Measurements from ENCODE around the gene PHLDB2. TPM values are rescaled to one million over a fixed set of nuclear protein-coding genes. Genes with fewer than 3 reads are reported as not detected.

The PHLDB2 gene
- total RNA-seq, 1 experiment from 2014 or later: 143 TPM

GRCh38 chr3:111895071-111895470, 36.0 kb downstream of the PHLDB2 start:
- H3K79me2 ChIP-seq (ENCODE audit: insufficient read depth, low read length): peaks cover 92% of the 10 kb centered on the region
- H3K27me3 ChIP-seq (ENCODE audit: insufficient read depth, low read length): no peaks in the 10 kb centered on the region
- intact Hi-C loops (cut with micrococcal nuclease): loop anchor here (1.0 kb wide), 1 partner anchor 72 kb away; no protein-coding TSS in a partner anchor
- H2AFZ ChIP-seq (ENCODE audit: low read depth, low read length, poor library complexity, severe bottlenecking): no peak overlapping the region
- H3K4me2 ChIP-seq (ENCODE audit: low read length): no peak overlapping the region
- no peak overlapping the region for H3K4me3 ChIP-seq (replicated peaks in 1 of 2; ENCODE audit: low read depth in 1 of 2, low read length in 2 of 2)
- peaks cover 23 to 73% of the 10 kb centered on the region in 2 experiments; a peak in 3 of 4 replicates for H3K4me1 ChIP-seq (ENCODE audit: control insufficient read depth in 1 of 2, insufficient read depth in 2 of 2, low read length in 2 of 2)
- TF ChIP-seq, protein P1, sequence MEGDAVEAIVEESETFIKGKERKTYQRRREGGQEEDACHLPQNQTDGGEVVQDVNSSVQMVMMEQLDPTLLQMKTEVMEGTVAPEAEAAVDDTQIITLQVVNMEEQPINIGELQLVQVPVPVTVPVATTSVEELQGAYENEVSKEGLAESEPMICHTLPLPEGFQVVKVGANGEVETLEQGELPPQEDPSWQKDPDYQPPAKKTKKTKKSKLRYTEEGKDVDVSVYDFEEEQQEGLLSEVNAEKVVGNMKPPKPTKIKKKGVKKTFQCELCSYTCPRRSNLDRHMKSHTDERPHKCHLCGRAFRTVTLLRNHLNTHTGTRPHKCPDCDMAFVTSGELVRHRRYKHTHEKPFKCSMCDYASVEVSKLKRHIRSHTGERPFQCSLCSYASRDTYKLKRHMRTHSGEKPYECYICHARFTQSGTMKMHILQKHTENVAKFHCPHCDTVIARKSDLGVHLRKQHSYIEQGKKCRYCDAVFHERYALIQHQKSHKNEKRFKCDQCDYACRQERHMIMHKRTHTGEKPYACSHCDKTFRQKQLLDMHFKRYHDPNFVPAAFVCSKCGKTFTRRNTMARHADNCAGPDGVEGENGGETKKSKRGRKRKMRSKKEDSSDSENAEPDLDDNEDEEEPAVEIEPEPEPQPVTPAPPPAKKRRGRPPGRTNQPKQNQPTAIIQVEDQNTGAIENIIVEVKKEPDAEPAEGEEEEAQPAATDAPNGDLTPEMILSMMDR (IDR thresholded peaks at IDR 0.05 in 2 of 3, conservative IDR thresholded peaks at IDR 0.05 in 1 of 3; ENCODE audit: borderline replicate concordance in 1 of 3, insufficient read depth in 1 of 3, low read depth in 2 of 3, low read length in 2 of 3): peak in 2 of 3 experiments; percentile 64 to 81; a peak in 4 of 6 replicates
- no peak for TF ChIP-seq EZH2phosphoT487 (IDR thresholded peaks at IDR 0.05; ENCODE audit: borderline replicate concordance)
- peaks cover 0 to 26% of the 10 kb centered on the region in 2 experiments; a peak in 2 of 4 replicates for H3K36me3 ChIP-seq (ENCODE audit: control insufficient read depth in 1 of 2, insufficient read depth in 2 of 2, low read length in 2 of 2)
- no peaks in the 10 kb centered on the region for H4K20me1 ChIP-seq (ENCODE audit: insufficient read depth)
- ATAC-seq: peak; percentile 82
- peak overlapping the region; percentile 58 for H3K27ac ChIP-seq (ENCODE audit: low read depth, low read length)
- CTCF ChIA-PET: interaction anchor here (0.6 to 3.9 kb wide), 27 partner anchors 9 to 1139 kb away, joined by 3 to 35 read pairs (median 4); partner anchors contain the start of gene ABHD10
- POLR2A ChIA-PET: interaction anchor here (0.8 to 2.9 kb wide), 9 partner anchors 9 to 178 kb away, joined by 3 to 18 read pairs (median 4); partner anchors contain the start of gene ABHD10
- BruUV-seq (replicated peaks): no TSS peak
- peak overlapping the region; percentile 5; the same call in 1 of the 2 replicates for H3K9ac ChIP-seq (ENCODE audit: low read length)
- H3K9me2 ChIP-seq (ENCODE audit: insufficient read depth): no peaks in the 10 kb centered on the region
- peaks cover 0 to 7% of the 10 kb centered on the region in 2 experiments; a peak in 1 of 4 replicates for H3K9me3 ChIP-seq (ENCODE audit: control insufficient read depth in 1 of 2, insufficient read depth in 1 of 2, low read depth in 1 of 2, low read length in 2 of 2)
- RAD21 ChIA-PET (ENCODE audit: low non-redundant PET in 1 of 2, low total read pairs in 2 of 2, uncharacterized antibody in 2 of 2, unreplicated experiment in 2 of 2): interaction anchor here (0.6 to 2.4 kb wide), 14 partner anchors 32 to 181 kb away, joined by 3 to 17 read pairs (median 4); partner anchors contain the start of gene ABHD10 (in 1 of the 2)
- DNase-seq (ENCODE audit: low read depth, low spot score): peak; percentile 75

DNA sequence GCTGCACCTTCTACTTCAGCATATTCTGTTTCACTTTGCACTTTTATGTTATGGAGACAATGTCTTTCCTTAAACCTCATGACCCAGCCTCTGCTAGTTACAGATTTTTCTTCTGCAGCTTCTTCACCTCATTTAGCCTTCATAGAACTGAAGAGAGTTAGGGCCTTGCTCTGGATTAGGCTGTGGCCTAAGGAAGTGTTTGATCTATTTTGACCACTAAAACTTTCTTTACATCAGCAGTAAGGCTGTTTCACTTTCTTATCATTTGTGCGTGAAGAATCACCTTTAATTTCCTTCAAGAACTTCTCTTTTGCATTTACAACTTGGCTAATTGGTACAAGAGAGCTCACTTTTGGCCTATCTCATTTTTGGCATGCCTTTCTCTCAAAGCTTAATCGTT, 40.9 kb downstream of the PHLDB2 start:
- ChIA-PET POLR2A (interaction anchor here (1.1 to 1.5 kb wide), 2 partner anchors 12 to 23 kb away, joined by 3 to 6 read pairs; no protein-coding TSS in a partner anchor), CTCF (interaction anchor here (0.6 to 1.2 kb wide), 2 partner anchors 26 to 184 kb away, joined by 3 read pairs; no protein-coding TSS in a partner anchor), RAD21 (ENCODE audit: low non-redundant PET in 1 of 2, low total read pairs in 2 of 2, uncharacterized antibody in 2 of 2, unreplicated experiment in 2 of 2) (no interaction called here)
- no peaks in the 10 kb centered on the region for H4K20me1 ChIP-seq (ENCODE audit: insufficient read depth)
- no peak overlapping the region for H3K4me3 ChIP-seq (replicated peaks in 1 of 2; ENCODE audit: low read depth in 1 of 2, low read length in 2 of 2)
- H3K9me3 ChIP-seq (ENCODE audit: control insufficient read depth in 1 of 2, insufficient read depth in 1 of 2, low read depth in 1 of 2, low read length in 2 of 2): peaks cover 0 to 7% of the 10 kb centered on the region in 2 experiments; a peak in 1 of 4 replicates
- H3K9me2 ChIP-seq (ENCODE audit: insufficient read depth): no peaks in the 10 kb centered on the region
- H3K4me2 ChIP-seq (ENCODE audit: low read length): no peak overlapping the region
- H3K27me3 ChIP-seq (ENCODE audit: insufficient read depth, low read length): no peaks in the 10 kb centered on the region
- peaks cover 0 to 25% of the 10 kb centered on the region in 2 experiments; a peak in 2 of 4 replicates for H3K36me3 ChIP-seq (ENCODE audit: control insufficient read depth in 1 of 2, insufficient read depth in 2 of 2, low read length in 2 of 2)
- H3K9ac ChIP-seq (ENCODE audit: low read length): no peak overlapping the region
- peaks cover 96% of the 10 kb centered on the region for H3K79me2 ChIP-seq (ENCODE audit: insufficient read depth, low read length)
- intact Hi-C loops (cut with micrococcal nuclease): no loop called here
- ATAC-seq (no peak), DNase-seq (ENCODE audit: low read depth, low spot score) (no peak)
- TF ChIP-seq CEBPB (IDR thresholded peaks at IDR 0.05; ENCODE audit: low read depth): no peak
- no peak for TF ChIP-seq EZH2phosphoT487 (IDR thresholded peaks at IDR 0.05; ENCODE audit: borderline replicate concordance)
- TF ChIP-seq, protein P1 (IDR thresholded peaks at IDR 0.05 in 2 of 3, conservative IDR thresholded peaks at IDR 0.05 in 1 of 3; ENCODE audit: borderline replicate concordance in 1 of 3, insufficient read depth in 1 of 3, low read depth in 2 of 3, low read length in 2 of 3): no peak
- TF ChIP-seq ZBTB33 (IDR thresholded peaks at IDR 0.05; ENCODE audit: extremely low read depth, insufficient replicate concordance, low read length): no peak
- no peak for TF ChIP-seq CBX3 (IDR thresholded peaks at IDR 0.05; ENCODE audit: low read depth)
- BruUV-seq (replicated peaks): no TSS peak
- peak overlapping the region; percentile 96 for H3K27ac ChIP-seq (ENCODE audit: low read depth, low read length)
- peaks cover 43 to 87% of the 10 kb centered on the region in 2 experiments for H3K4me1 ChIP-seq (ENCODE audit: control insufficient read depth in 1 of 2, insufficient read depth in 2 of 2, low read length in 2 of 2)
- no peak overlapping the region for H2AFZ ChIP-seq (ENCODE audit: low read depth, low read length, poor library complexity, severe bottlenecking)
